T-helper 1 cell treated with Interleukin-12 subunit alpha and Interleukin-12 subunit beta and Interleukin-4 antibody, amounts not matched to agents 30 μg/mL and 1 μg/mL, for 36 hours (primary cell): Measurements from ENCODE around the gene ARSD.
"Not testable (repeated sequence)": the region's sequence is repeated elsewhere in the genome, so short reads cannot be mapped to it uniquely, and the experiment has no call there.

ENCODE experiments used
- H3K27ac Mint-ChIP-seq: one replicate; pipeline ENCODE4 v1.8.0; 2021; ENCODE audit warnings: mild to moderate bottlenecking, mixed read lengths
- H3K27me3 Mint-ChIP-seq: one replicate; pipeline ENCODE4 v1.8.0; 2021; ENCODE audit warnings: low read depth, mixed read lengths
- H3K36me3 Mint-ChIP-seq: one replicate; pipeline ENCODE4 v1.8.0; 2021; ENCODE audit warnings: low read depth, mixed read lengths
- H3K4me1 Mint-ChIP-seq: one replicate; pipeline ENCODE4 v1.8.0; 2021; ENCODE audit warnings: low read depth, mixed read lengths
- H3K4me3 Mint-ChIP-seq: one replicate; pipeline ENCODE4 v1.8.0; 2021; ENCODE audit warnings: mild to moderate bottlenecking, moderate library complexity, mixed read lengths
- H3K9me3 Mint-ChIP-seq: one replicate; pipeline ENCODE4 v1.8.0; 2021; ENCODE audit warnings: mixed read lengths

The ARSD gene

GRCh38 chrX:2889706-2890490 is 39.2 kb downstream of the ARSD start:
- H3K4me1 Mint-ChIP-seq: peaks cover 15% of the 10 kb centered on the region
- H3K4me3 Mint-ChIP-seq: peak overlapping the region; percentile 75
- not testable (repeated sequence) for H3K27ac Mint-ChIP-seq, H3K9me3 Mint-ChIP-seq, H3K27me3 Mint-ChIP-seq, H3K36me3 Mint-ChIP-seq

- peak overlapping the region; percentile 9 for H3K27ac Mint-ChIP-seq
- peaks cover 6% of the 10 kb centered on the region for H3K27me3 Mint-ChIP-seq
- H3K4me3 Mint-ChIP-seq: peak overlapping the region; percentile 75
- H3K36me3 Mint-ChIP-seq: no peaks in the 10 kb centered on the region
- H3K9me3 Mint-ChIP-seq: no peaks in the 10 kb centered on the region
- peaks cover 15% of the 10 kb centered on the region for H3K4me1 Mint-ChIP-seq
Observed at GRCh38 chrX:2889045-2889605, 40.0 kb downstream of the ARSD start.

GRCh38 chrX:2888309-2888708 is 40.8 kb downstream of the ARSD start:
- H3K27ac Mint-ChIP-seq: no peak overlapping the region
- H3K4me1 Mint-ChIP-seq: peaks cover 15% of the 10 kb centered on the region
- no peaks in the 10 kb centered on the region for H3K9me3 Mint-ChIP-seq
- no peak overlapping the region for H3K4me3 Mint-ChIP-seq
- H3K27me3 Mint-ChIP-seq: peaks cover 6% of the 10 kb centered on the region
- H3K36me3 Mint-ChIP-seq: no peaks in the 10 kb centered on the region

GRCh38 chrX:2883770-2884169 is 45.4 kb downstream of the ARSD start:
- Mint-ChIP-seq H3K4me1 (no peaks in the 10 kb centered on the region), H3K27me3 (peaks cover 6% of the 10 kb centered on the region), H3K27ac (no peak overlapping the region), H3K36me3 (no peaks in the 10 kb centered on the region), H3K9me3 (no peaks in the 10 kb centered on the region), H3K4me3 (no peak overlapping the region)

- no peaks in the 10 kb centered on the region for H3K36me3 Mint-ChIP-seq
- no peak overlapping the region for H3K27ac Mint-ChIP-seq
- no peaks in the 10 kb centered on the region for H3K4me1 Mint-ChIP-seq
- H3K9me3 Mint-ChIP-seq: no peaks in the 10 kb centered on the region
- H3K27me3 Mint-ChIP-seq: no peaks in the 10 kb centered on the region
- H3K4me3 Mint-ChIP-seq: no peak overlapping the region
Observed at GRCh38 chrX:2879670-2880069, 49.5 kb downstream of the ARSD start.

GRCh38 chrX:2878563-2878962 is 50.6 kb downstream of the ARSD start:
- H3K36me3 Mint-ChIP-seq: no peaks in the 10 kb centered on the region
- H3K4me1 Mint-ChIP-seq: no peaks in the 10 kb centered on the region
- no peaks in the 10 kb centered on the region for H3K9me3 Mint-ChIP-seq
- H3K27ac Mint-ChIP-seq: no peak overlapping the region
- no peak overlapping the region for H3K4me3 Mint-ChIP-seq
- H3K27me3 Mint-ChIP-seq: peaks cover under 1% of the 10 kb centered on the region

GRCh38 chrX:2875798-2876399 is 53.2 kb downstream of the ARSD start:
- H3K27me3 Mint-ChIP-seq: peaks cover 3% of the 10 kb centered on the region
- H3K9me3 Mint-ChIP-seq: no peaks in the 10 kb centered on the region
- H3K27ac Mint-ChIP-seq: no peak overlapping the region
- no peaks in the 10 kb centered on the region for H3K4me1 Mint-ChIP-seq
- H3K4me3 Mint-ChIP-seq: no peak overlapping the region
- H3K36me3 Mint-ChIP-seq: no peaks in the 10 kb centered on the region

- H3K4me1 Mint-ChIP-seq: no peaks in the 10 kb centered on the region
- H3K27me3 Mint-ChIP-seq: peaks cover 3% of the 10 kb centered on the region
- no peaks in the 10 kb centered on the region for H3K9me3 Mint-ChIP-seq
- H3K36me3 Mint-ChIP-seq: no peaks in the 10 kb centered on the region
- no peak overlapping the region for H3K4me3 Mint-ChIP-seq
- H3K27ac Mint-ChIP-seq: no peak overlapping the region
Observed at GRCh38 chrX:2875136-2875481, 54.0 kb downstream of the ARSD start.

GRCh38 chrX:2874222-2875135 is 54.7 kb downstream of the ARSD start:
- H3K27me3 Mint-ChIP-seq: peaks cover 3% of the 10 kb centered on the region
- no peaks in the 10 kb centered on the region for H3K36me3 Mint-ChIP-seq
- no peaks in the 10 kb centered on the region for H3K4me1 Mint-ChIP-seq
- H3K4me3 Mint-ChIP-seq: no peak overlapping the region
- H3K9me3 Mint-ChIP-seq: no peaks in the 10 kb centered on the region
- no peak overlapping the region for H3K27ac Mint-ChIP-seq

GRCh38 chrX:2872671-2873277 is 56.4 kb downstream of the ARSD start:
- Mint-ChIP-seq H3K4me3 (no peak overlapping the region), H3K9me3 (no peaks in the 10 kb centered on the region), H3K4me1 (no peaks in the 10 kb centered on the region), H3K27me3 (peaks cover 3% of the 10 kb centered on the region), H3K27ac (no peak overlapping the region), H3K36me3 (no peaks in the 10 kb centered on the region)

GRCh38 chrX:2871831-2872230 is 57.3 kb downstream of the ARSD start:
- Mint-ChIP-seq H3K27me3 (peaks cover 3% of the 10 kb centered on the region), H3K36me3 (no peaks in the 10 kb centered on the region), H3K4me1 (no peaks in the 10 kb centered on the region), H3K4me3 (no peak overlapping the region), H3K9me3 (no peaks in the 10 kb centered on the region), H3K27ac (no peak overlapping the region)

- no peak overlapping the region for H3K4me3 Mint-ChIP-seq
- H3K27ac Mint-ChIP-seq: no peak overlapping the region
- no peaks in the 10 kb centered on the region for H3K4me1 Mint-ChIP-seq
- H3K36me3 Mint-ChIP-seq: no peaks in the 10 kb centered on the region
- H3K9me3 Mint-ChIP-seq: no peaks in the 10 kb centered on the region
- peaks cover 3% of the 10 kb centered on the region for H3K27me3 Mint-ChIP-seq
Observed at GRCh38 chrX:2870650-2871049, 58.5 kb downstream of the ARSD start.

GRCh38 chrX:2867206-2867605 is 61.9 kb downstream of the ARSD start:
- no peak overlapping the region for H3K27ac Mint-ChIP-seq
- H3K36me3 Mint-ChIP-seq: no peaks in the 10 kb centered on the region
- no peak overlapping the region for H3K4me3 Mint-ChIP-seq
- H3K27me3 Mint-ChIP-seq: no peaks in the 10 kb centered on the region
- H3K4me1 Mint-ChIP-seq: no peaks in the 10 kb centered on the region
- H3K9me3 Mint-ChIP-seq: no peaks in the 10 kb centered on the region

GRCh38 chrX:2863646-2864045 is 65.5 kb downstream of the ARSD start:
- no peaks in the 10 kb centered on the region for H3K36me3 Mint-ChIP-seq
- H3K27ac Mint-ChIP-seq: no peak overlapping the region
- no peaks in the 10 kb centered on the region for H3K4me1 Mint-ChIP-seq
- no peak overlapping the region for H3K4me3 Mint-ChIP-seq
- H3K9me3 Mint-ChIP-seq: no peaks in the 10 kb centered on the region
- H3K27me3 Mint-ChIP-seq: no peaks in the 10 kb centered on the region
